K562 (cell line): ENCODE measurements around the gene MOCS3. TPM values are rescaled to one million over a fixed set of nuclear protein-coding genes. Genes with fewer than 3 reads are reported as not detected.
A peak's percentile ranks its signal among the peaks of the same experiment; 100 is the strongest.

ENCODE experiments used
- ATAC-seq: fragments of 200-7000 bp; cut with Tn5 transposase; 3 replicates; pipeline ENCODE4 v1.9.1; 2020; ENCODE audit warnings: moderate library complexity
- BruUV-seq: library from RNA; stranded (reverse); fragments of 400-500 nt; replicated peaks from 2 replicates; lab custom pipeline; 2021; lab: Mats Ljungman, UMichigan
- CTCF ChIA-PET: fragments of 300-600 bp; formaldehyde crosslinking; extraction: SDS; loops from one replicate; lab custom pipeline; 2021; ENCODE audit warnings: low intra/inter-chr PET ratio; lab: Yijun Ruan, JAX
- POLR2A ChIA-PET: fragments of 300-600, 350-650 bp; sonication (Branson Sonifier 250); formaldehyde crosslinking; extraction: SDS; loops from one replicate; lab custom pipeline; 2021; ENCODE audit warnings: antibody characterized with exemption, inconsistent platforms; lab: Yijun Ruan, JAX
- DNase-seq, 4 experiments: peaks; one replicate each; pipeline versions ENCODE4 v3.0.0 to v3.0.0-alpha.2; 2011 to 2018; ENCODE audit warnings: low spot score in 3 of 4, mixed read lengths in 3 of 4; ENCODE audit errors: extremely low read depth in 1 of 4
- FAIRE-seq: peaks from 2 replicates; lab custom pipeline; 2011; peaks lifted over from hg19 to GRCh38; lab: Jason Lieb, UNC
- H2AFZ ChIP-seq: 2 replicates; pipeline ENCODE4 v1.6.0; 2011; ENCODE audit warnings: low read depth, low read length, control low read depth, inconsistent platforms
- H3K27ac ChIP-seq: fragments of 200-600 bp; 3 replicates; pipeline ENCODE4 v1.8.0; 2011; ENCODE audit warnings: low read depth, mild to moderate bottlenecking, control low read depth, inconsistent platforms, low read length, moderate library complexity, mixed read lengths; ENCODE audit errors: extremely low read depth
- H3K27me3 ChIP-seq, 2 experiments: fragments of 300-600 bp in 1 of 2; 2 replicates in 1 of 2; 3 replicates in 1 of 2; pipeline versions ENCODE4 v1.6.0 to v1.8.0; 2011; ENCODE audit warnings: inconsistent platforms in 2 of 2, low read length in 2 of 2, mild to moderate bottlenecking in 1 of 2, mixed read lengths in 1 of 2, moderate library complexity in 1 of 2; ENCODE audit not compliant: control insufficient read depth in 2 of 2, insufficient read depth in 2 of 2
- H3K36me3 ChIP-seq: fragments of 300-600 bp; 3 replicates; pipeline ENCODE4 v1.8.0; 2011; ENCODE audit warnings: mild to moderate bottlenecking, low read length, inconsistent platforms; ENCODE audit not compliant: control insufficient read depth, insufficient read depth
- H3K4me1 ChIP-seq, 2 experiments: fragments of 200-600 bp in 1 of 2; replicated peaks in 1 of 2; 2 replicates in 1 of 2; 3 replicates in 1 of 2; pipeline versions ENCODE4 v1.5.1 to v1.8.0; 2011; ENCODE audit warnings: inconsistent platforms in 2 of 2, low read length in 2 of 2, mild to moderate bottlenecking in 1 of 2, mixed read lengths in 1 of 2, moderate library complexity in 1 of 2; ENCODE audit not compliant: control insufficient read depth in 2 of 2, insufficient read depth in 2 of 2
- H3K4me2 ChIP-seq: 2 replicates; pipeline ENCODE4 v1.6.1; 2011; ENCODE audit warnings: low read length, control low read depth, inconsistent platforms, mixed read lengths; ENCODE audit not compliant: insufficient read depth
- H3K4me3 ChIP-seq: fragments of 200-600 bp; sonication (generic), shearing (Covaris generic); 2 replicates; pipeline ENCODE4 v1.5.1; 2016; ENCODE audit warnings: control low read depth, inconsistent platforms
- H3K79me2 ChIP-seq: fragments of 200-600 bp; 3 replicates; pipeline ENCODE4 v1.8.0; 2011; ENCODE audit warnings: low read length, inconsistent platforms; ENCODE audit not compliant: control insufficient read depth, insufficient read depth
- H3K9ac ChIP-seq, 2 experiments: 2 replicates each; pipeline versions ENCODE4 v1.6.0 to v1.6.1; 2011; ENCODE audit warnings: low read depth in 2 of 2, low read length in 2 of 2, control low read depth in 1 of 2, inconsistent platforms in 1 of 2, mild to moderate bottlenecking in 1 of 2, mixed read lengths in 1 of 2; ENCODE audit not compliant: insufficient read depth in 1 of 2
- H3K9me1 ChIP-seq: one replicate; pipeline ENCODE4 v1.6.0; 2011; ENCODE audit warnings: inconsistent platforms, mild to moderate bottlenecking, low read length, moderate library complexity; ENCODE audit not compliant: control insufficient read depth, insufficient read depth
- H3K9me3 ChIP-seq: replicated peaks from 2 replicates; pipeline ENCODE4 v1.5.1; 2011; ENCODE audit warnings: low read depth, low read length, inconsistent platforms; ENCODE audit not compliant: control insufficient read depth, insufficient read depth
- H4K20me1 ChIP-seq: replicated peaks from 2 replicates; pipeline ENCODE4 v1.6.1; 2011; ENCODE audit warnings: low read length, inconsistent platforms, mixed read lengths; ENCODE audit not compliant: control insufficient read depth, insufficient read depth
- CBFA2T2 ChIP-seq: fragments of 450-650 bp; conservative IDR thresholded peaks from 2 replicates; pipeline ENCODE4 v1.6.1; 2017; ENCODE audit warnings: mild to moderate bottlenecking
- CBFA2T3 ChIP-seq: fragments of 450-650 bp; IDR thresholded peaks from 2 replicates; pipeline ENCODE4 v1.6.1; 2017
- DDX20 ChIP-seq: fragments of 450-650 bp; IDR thresholded peaks from 2 replicates; pipeline ENCODE4 v1.6.1; 2016; ENCODE audit warnings: missing genetic modification characterization, low read depth, mild to moderate bottlenecking, missing compliant biosample characterization, moderate library complexity
- GTF2E2 ChIP-seq: fragments of 200-800 bp; sonication (Bioruptor generic); IDR thresholded peaks from 2 replicates; pipeline ENCODE4 v1.6.1; 2016; ENCODE audit warnings: missing genetic modification characterization, missing compliant biosample characterization
- TAL1 ChIP-seq: fragments of 450-650 bp; IDR thresholded peaks from 2 replicates; pipeline ENCODE4 v1.6.1; 2016; ENCODE audit warnings: mild to moderate bottlenecking
- TCF3 ChIP-seq: sonication (generic); formaldehyde crosslinking; IDR thresholded peaks from 2 replicates; pipeline ENCODE4 v1.4.0; 2020; ENCODE audit warnings: mild to moderate bottlenecking, missing genetic modification reagents
- WGBS: fragments of 100-300 bp; shearing (Covaris generic); methylation state at CpG from one replicate; pipeline ENCODE4 v1.1.6; 2016; ENCODE audit warnings: low coverage, mixed read lengths; ENCODE audit not compliant: insufficient coverage; ENCODE audit errors: missing lambda C conversion rate; 5-methylcytosine and 5-hydroxymethylcytosine counted together
- in situ Hi-C: fragments of 300-500 bp; cut with MboI; formaldehyde crosslinking; loops from 4 replicates; pipeline ENCODE4 v1.15.0; 2018; ENCODE audit warnings: inconsistent platforms, mixed read lengths
- intact Hi-C: fragments of 100-400 bp; cut with micrococcal nuclease; formaldehyde crosslinking; loops from 2 replicates; pipeline ENCODE4 v1.14.2; 2022
- polyA plus RNA-seq, 8 experiments: library from polyadenylated mRNA; depleted of rRNA in 4 of 8; stranded (reverse) in 5 of 8; unstranded in 3 of 8; fragments of >200 nt; fragmentation: Nextera tagmentation in 2 of 8; fragmentation: Illumina TruSeq in 1 of 8; extraction: Ambion mirVana in 2 of 8; extraction: Trizol in 1 of 8; gene quantifications; 2 replicates each; pipeline versions ENCODE4 v1.2.1 to v1.2.3, GENCODE V29; 2011 to 2014; ENCODE audit warnings: inconsistent platforms in 1 of 8, missing spikeins in 1 of 8
- total RNA-seq, 7 experiments: library from RNA; depleted of rRNA in 6 of 7; stranded (reverse); fragments of >200 nt in 6 of 7; fragmentation: Illumina TruSeq in 2 of 7; extraction: Trizol in 2 of 7; gene quantifications; 2 replicates each; pipeline versions ENCODE4 v1.2.1 to v1.2.3, GENCODE V29; 2011 to 2021; ENCODE audit warnings: low replicate concordance in 1 of 7
- TF ChIP-seq, protein P1 (sequence below): sonication (generic); formaldehyde crosslinking; IDR thresholded peaks from 2 replicates; pipeline ENCODE4 v1.8.0; 2022; ENCODE audit warnings: missing genetic modification reagents, mild to moderate bottlenecking, moderate library complexity, borderline replicate concordance

Gene MOCS3
- total and polyA plus RNA-seq, 9 of the 15 experiments (the other 6 are each of a cell fraction or from before 2014, with no cell fraction given) = 0.70 to 6.2 (median 2.9) TPM

DNA sequence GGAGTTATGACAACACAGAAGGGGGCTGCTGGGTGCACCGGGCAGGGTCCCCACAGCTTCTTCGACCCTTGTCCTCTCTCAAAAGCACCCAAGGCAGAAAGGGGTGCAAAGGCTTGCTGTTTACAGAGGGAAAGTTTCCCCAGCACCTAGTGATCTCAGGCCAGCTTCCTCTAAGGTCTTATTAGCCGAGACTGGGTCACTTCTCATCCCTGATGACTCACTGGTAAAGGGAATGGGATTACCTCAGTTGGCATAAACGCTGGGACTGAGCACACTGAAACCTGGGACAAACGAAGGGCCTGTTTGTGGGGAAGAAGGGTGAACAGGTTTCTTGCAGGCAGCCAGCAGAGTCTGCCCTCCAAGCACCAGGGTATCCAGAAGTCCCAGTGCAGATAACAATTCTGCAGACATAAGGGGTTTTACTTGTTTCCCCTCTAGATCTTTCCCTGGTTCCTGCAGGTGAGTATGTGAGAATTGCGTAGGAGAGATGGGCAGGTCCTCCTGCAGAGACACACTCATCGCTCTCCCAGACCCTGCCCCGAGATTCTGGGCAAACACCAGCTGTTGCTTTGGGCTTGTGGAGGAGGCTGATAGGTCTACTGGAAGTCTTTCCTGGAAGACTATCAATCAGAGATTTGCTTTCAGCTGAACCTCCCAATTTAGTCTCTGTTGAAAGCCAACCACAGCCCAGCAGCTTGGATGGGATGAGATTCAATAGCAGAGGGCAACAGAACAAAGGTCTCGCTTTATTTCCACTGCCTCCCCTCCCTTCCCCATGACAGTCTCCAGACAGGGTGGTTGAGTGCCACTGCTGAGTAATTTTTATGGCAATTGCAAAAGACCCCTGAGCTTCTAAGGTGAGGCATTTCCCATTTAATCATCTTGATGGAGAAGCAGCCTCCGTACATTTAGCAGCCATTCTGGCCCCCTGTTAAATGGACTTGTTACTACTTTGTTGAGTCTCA is 38.6 kb downstream of the MOCS3 start:
- ATAC-seq (no peak), FAIRE-seq (no peak), DNase-seq (peak in 1 of 4 experiments; percentile 8)
- Histone ChIP-seq H2AFZ (no peak overlapping the region), H3K4me2 (no peak overlapping the region), H3K79me2 (no peaks in the 10 kb centered on the region), H3K4me1 (0 out of 5 replicates have a peak, but pooled peaks cover 0 to 5% of the 10 kb centered on the region in 2 experiments), H3K4me3 (no peak overlapping the region), H3K36me3 (no peaks in the 10 kb centered on the region), H3K9me3 (no peaks in the 10 kb centered on the region), H3K27me3 (peaks cover 13 to 44% of the 10 kb centered on the region in 2 experiments; a peak in 4 of 5 replicates), H3K9me1 (no peaks in the 10 kb centered on the region), H3K9ac (no peak overlapping the region), H3K27ac (no peak overlapping the region), H4K20me1 (no peaks in the 10 kb centered on the region; the same call in 1 of the 2 replicates)
- ChIA-PET CTCF (no interaction called here), POLR2A (interaction anchor here (1.2 kb wide), 1 partner anchor 68 kb away, joined by 3 read pairs; no protein-coding TSS in a partner anchor)
- TF ChIP-seq TCF3 = peak; percentile 59
- no peak for TF ChIP-seq DDX20
- TF ChIP-seq CBFA2T2 = 0 out of 2 replicates have a peak, but pooled peaks have one; percentile 7
- TF ChIP-seq CBFA2T3 = peak; percentile 26; the same call in 1 of the 2 replicates
- no peak for TF ChIP-seq GTF2E2 (tag)
- TF ChIP-seq, protein P1, sequence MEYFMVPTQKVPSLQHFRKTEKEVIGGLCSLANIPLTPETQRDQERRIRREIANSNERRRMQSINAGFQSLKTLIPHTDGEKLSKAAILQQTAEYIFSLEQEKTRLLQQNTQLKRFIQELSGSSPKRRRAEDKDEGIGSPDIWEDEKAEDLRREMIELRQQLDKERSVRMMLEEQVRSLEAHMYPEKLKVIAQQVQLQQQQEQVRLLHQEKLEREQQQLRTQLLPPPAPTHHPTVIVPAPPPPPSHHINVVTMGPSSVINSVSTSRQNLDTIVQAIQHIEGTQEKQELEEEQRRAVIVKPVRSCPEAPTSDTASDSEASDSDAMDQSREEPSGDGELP = peak; percentile 33; the same call in 1 of the 2 replicates
- TF ChIP-seq TAL1 = 0 out of 2 replicates have a peak, but pooled peaks have one; percentile 8
- BruUV-seq = no TSS peak
- in situ Hi-C loops (loop anchor here (25.0 kb wide), 1 partner anchor 1090 kb away; no protein-coding TSS in a partner anchor), intact Hi-C loops (no loop called here)
- 0% methylated on average over 10 of the region's 10 CpGs for WGBS
